ENCODE data around the gene OCA2.

The OCA2 gene

DNA sequence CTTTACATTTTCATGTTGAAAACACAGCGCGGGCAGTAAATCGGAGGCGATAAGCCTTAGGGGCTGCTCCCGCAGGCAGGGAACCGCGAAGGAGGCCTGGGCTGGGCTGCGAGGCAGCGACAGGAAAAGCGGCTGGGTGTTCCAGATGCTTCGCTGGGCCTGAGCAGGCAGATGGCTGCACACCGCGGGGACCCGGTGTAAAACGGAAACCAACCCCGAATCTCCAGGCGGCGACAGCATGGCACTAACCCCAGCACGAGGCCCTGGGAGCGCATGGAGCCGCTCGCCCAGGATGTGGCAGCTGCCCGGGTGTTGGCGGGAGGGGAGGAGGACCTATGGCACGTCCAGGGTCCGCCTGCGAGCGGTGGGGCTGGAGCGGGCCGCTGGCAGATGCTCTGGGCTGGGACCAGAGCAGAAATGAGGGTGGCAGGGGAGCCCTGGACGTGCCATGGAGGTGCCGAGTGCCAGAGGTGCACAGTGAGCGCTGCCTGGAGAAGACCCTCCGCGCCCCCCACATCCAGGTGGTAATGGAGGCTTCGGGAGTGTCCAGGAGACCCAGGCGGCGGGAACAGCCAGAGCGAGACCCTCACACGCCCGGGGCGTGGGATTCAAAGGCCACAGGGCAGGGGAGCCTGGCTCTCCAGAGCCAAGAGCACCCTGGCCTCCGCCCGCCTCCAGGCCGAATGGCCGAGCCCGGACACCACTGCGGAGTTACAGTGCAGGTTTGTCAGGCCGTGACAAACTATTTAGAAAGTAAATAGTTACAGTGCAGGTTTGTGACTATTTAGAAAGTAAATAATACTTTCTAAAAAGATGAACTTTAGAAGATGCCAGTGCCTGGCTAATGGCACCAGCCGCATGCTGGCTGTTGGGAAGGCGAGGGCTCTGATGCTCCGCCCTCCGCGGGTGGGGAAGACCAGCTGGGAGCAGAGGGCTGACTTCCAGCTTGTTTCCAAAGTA is 293.6 kb downstream of the OCA2 start:
- TF ChIP-seq POLR2A (IDR thresholded peaks at IDR 0.05; ENCODE audit: extremely low read depth, insufficient read length) (no peak), MYC (IDR thresholded peaks at IDR 0.05; ENCODE audit: low read depth, low read length) (no peak)
- TF ChIP-seq, protein P1, sequence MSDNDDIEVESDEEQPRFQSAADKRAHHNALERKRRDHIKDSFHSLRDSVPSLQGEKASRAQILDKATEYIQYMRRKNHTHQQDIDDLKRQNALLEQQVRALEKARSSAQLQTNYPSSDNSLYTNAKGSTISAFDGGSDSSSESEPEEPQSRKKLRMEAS (IDR thresholded peaks at IDR 0.05; ENCODE audit: low read depth, low read length): no peak
- TF ChIP-seq, protein P2, sequence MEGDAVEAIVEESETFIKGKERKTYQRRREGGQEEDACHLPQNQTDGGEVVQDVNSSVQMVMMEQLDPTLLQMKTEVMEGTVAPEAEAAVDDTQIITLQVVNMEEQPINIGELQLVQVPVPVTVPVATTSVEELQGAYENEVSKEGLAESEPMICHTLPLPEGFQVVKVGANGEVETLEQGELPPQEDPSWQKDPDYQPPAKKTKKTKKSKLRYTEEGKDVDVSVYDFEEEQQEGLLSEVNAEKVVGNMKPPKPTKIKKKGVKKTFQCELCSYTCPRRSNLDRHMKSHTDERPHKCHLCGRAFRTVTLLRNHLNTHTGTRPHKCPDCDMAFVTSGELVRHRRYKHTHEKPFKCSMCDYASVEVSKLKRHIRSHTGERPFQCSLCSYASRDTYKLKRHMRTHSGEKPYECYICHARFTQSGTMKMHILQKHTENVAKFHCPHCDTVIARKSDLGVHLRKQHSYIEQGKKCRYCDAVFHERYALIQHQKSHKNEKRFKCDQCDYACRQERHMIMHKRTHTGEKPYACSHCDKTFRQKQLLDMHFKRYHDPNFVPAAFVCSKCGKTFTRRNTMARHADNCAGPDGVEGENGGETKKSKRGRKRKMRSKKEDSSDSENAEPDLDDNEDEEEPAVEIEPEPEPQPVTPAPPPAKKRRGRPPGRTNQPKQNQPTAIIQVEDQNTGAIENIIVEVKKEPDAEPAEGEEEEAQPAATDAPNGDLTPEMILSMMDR (IDR thresholded peaks at IDR 0.05; ENCODE audit: low read depth, low read length): no peak
- no peak overlapping the region for H3K4me3 ChIP-seq (ENCODE audit: low read depth, low read length)
- no peak for DNase-seq (ENCODE audit: low read depth)

DNA sequence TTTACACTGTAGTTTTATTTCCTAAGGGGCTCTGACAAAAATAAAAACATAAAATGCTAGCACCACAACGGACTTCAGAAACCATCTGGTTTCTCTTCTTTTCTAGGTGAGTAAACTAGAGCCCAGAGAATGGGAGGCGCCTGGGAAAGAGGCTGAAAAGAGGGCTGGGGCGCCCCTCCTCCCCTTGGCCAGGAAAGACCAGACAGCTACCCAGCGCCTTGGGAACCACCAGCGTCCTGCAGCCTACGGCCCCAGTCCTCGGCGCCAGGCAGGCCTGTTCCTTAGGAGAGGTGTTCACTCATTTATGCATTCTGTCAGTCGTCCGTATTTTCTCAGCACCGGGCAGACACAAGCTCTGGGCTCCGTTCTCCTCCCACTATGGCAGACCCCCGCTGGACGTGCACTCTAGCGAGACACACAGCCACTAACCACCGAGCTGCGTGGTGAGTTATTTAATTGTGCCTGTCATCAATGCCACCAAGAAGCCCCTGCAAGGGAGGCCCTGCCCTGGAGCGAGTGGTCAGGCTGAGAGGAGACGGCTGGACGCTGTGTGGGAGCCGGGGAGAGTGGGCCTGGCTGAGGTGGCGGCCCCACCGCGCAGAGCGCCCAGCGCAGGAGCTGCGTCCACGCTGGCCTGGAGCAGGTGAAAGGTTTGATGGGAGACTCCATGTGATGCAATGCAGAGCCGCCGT is 294.4 kb downstream of the OCA2 start:
- TF ChIP-seq POLR2A (IDR thresholded peaks at IDR 0.05; ENCODE audit: extremely low read depth, insufficient read length) (no peak), MYC (IDR thresholded peaks at IDR 0.05; ENCODE audit: low read depth, low read length) (no peak)
- TF ChIP-seq, protein P2 (IDR thresholded peaks at IDR 0.05; ENCODE audit: low read depth, low read length): no peak
- TF ChIP-seq, protein P1 (IDR thresholded peaks at IDR 0.05; ENCODE audit: low read depth, low read length): no peak
- H3K4me3 ChIP-seq (ENCODE audit: low read depth, low read length): no peak overlapping the region
- DNase-seq (ENCODE audit: low read depth): no peak

DNA sequence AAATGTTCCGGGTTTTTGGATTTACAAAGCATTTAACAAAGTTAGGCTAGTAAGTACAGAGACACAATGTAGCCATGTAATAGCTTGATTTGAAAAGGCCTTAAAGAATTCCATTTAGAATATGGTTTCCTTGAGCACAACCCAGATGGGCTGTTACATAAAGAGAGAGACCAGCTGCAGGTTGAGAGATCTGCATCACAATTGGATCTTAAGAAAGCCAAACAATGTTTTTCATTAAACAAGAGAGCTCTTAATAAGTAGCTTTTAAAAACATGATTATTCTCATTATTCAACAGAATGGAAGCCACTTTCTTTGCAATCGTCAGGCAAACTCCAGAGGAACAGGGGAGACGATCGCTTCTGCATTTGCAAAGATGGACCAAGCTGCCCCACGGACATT is 300.3 kb downstream of the OCA2 start:
- H3K4me3 ChIP-seq (ENCODE audit: low read depth, low read length): no peak overlapping the region
- DNase-seq (ENCODE audit: low read depth): no peak
- TF ChIP-seq, protein P2 (IDR thresholded peaks at IDR 0.05; ENCODE audit: low read depth, low read length): no peak
- TF ChIP-seq POLR2A (IDR thresholded peaks at IDR 0.05; ENCODE audit: extremely low read depth, insufficient read length): no peak
- TF ChIP-seq MYC (IDR thresholded peaks at IDR 0.05; ENCODE audit: low read depth, low read length): no peak
- TF ChIP-seq, protein P1 (IDR thresholded peaks at IDR 0.05; ENCODE audit: low read depth, low read length): no peak

DNA sequence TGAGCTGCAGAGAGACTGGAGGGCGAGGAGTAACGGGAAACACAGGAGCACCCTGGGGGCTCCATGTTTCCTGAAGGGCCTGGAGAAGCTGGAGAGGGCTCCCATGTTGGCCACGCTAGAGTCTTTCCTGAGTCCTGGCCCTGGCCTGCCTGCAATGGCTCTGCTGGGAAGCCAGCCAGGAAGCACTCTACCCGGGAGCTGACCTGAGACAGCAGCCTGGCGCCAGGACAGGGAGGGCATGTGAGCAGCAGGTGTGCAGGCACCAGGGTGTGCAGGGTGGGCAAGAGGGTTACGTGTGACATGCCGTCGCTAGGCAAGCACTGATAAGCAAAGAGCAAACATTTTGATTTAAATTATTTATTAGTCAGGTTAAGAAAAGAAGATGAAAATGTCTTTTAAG is 301.4 kb downstream of the OCA2 start:
- no peak for DNase-seq (ENCODE audit: low read depth)
- no peak overlapping the region for H3K4me3 ChIP-seq (ENCODE audit: low read depth, low read length)
- TF ChIP-seq, protein P1 (IDR thresholded peaks at IDR 0.05; ENCODE audit: low read depth, low read length): no peak
- no peak for TF ChIP-seq POLR2A (IDR thresholded peaks at IDR 0.05; ENCODE audit: extremely low read depth, insufficient read length)
- TF ChIP-seq, protein P2 (IDR thresholded peaks at IDR 0.05; ENCODE audit: low read depth, low read length): no peak
- no peak for TF ChIP-seq MYC (IDR thresholded peaks at IDR 0.05; ENCODE audit: low read depth, low read length)

DNA sequence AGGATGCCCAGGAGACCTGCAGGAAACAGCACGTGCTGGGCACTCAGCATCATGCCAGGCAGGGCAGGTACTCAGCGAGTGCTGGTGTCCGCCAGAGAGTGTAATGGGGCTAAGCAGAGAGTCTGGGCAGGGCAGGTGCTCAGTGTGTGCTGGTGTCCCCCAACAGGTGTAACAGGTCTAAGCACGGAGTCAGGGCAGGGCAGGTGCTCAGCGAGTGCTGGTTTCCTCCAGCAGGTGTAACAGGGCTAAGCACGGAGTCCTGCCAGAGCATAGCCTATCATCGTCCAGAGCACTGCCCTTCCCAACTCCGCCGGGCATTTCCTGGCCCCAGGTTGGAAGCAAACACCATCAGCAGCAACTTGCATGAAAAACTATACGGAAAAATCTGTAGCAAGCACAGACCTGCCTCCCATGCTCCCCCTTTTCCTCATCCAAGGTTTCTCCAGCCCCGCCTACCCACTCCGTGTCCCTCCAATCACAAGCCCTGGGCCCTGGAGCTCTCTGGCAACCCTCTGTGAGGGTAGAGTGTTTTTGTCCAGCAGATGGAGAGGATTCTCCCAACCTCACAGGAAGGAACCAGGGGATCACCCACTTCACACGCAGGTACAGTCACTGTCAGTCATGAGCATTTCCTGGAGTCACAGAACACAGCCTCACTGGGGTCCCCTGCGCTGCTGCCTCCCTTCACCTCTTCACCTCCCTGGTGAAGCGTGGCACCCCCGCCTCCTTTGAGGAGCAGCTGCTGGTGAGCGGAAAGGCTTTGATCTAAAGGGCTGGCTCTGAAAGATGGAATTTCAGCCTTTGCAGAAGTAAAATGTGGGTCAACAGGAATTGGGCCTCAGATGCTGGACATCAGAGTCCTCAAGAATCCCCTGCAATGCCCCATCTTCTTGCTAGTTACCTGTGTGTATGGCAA is 302.5 kb downstream of the OCA2 start:
- TF ChIP-seq, protein P2 (IDR thresholded peaks at IDR 0.05; ENCODE audit: low read depth, low read length): no peak
- TF ChIP-seq MYC (IDR thresholded peaks at IDR 0.05; ENCODE audit: low read depth, low read length) (no peak), POLR2A (IDR thresholded peaks at IDR 0.05; ENCODE audit: extremely low read depth, insufficient read length) (no peak)
- TF ChIP-seq, protein P1 (IDR thresholded peaks at IDR 0.05; ENCODE audit: low read depth, low read length): no peak
- DNase-seq (ENCODE audit: low read depth): no peak
- H3K4me3 ChIP-seq (ENCODE audit: low read depth, low read length): no peak overlapping the region

Measured in NB4 (cell line).